PC-3 (cell line): ENCODE results near the gene SYCN.

Experiments used
- EZH2 ChIP-seq: fragments of 300-600 bp; sonication (generic); IDR thresholded peaks from one replicate; pipeline ENCODE4 v1.6.1; 2017; ENCODE audit warnings: antibody characterized with exemption, mild to moderate bottlenecking, low read length; ENCODE audit not compliant: unreplicated experiment
- TF ChIP-seq, protein P1 (sequence below): fragments of 300-600 bp; sonication (generic); conservative IDR thresholded peaks from 2 replicates; pipeline ENCODE4 v1.5.1; 2017; ENCODE audit warnings: antibody characterized with exemption, low read depth, mild to moderate bottlenecking, low read length

DNA sequence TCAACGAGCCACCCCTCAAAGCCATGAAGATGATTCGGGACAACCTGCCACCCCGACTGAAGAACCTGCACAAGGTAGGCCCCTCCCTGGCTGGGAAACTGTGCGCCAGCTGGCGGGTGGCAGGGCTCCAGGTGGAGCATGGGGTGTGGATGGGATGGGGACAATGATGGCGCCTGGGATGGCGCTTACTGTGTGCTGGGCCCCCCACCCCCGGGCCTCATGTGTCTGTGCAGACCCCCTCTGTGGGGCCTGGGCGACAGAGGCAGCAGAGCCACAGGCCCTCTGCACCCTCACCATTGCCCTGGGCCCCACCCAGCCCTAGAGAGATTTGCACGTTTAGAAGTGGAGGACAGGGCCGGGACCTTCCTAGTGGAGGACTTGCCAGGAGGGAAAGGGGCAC lies 26.3 kb downstream of the SYCN start:
- no peak for TF ChIP-seq EZH2
- TF ChIP-seq, protein P1, sequence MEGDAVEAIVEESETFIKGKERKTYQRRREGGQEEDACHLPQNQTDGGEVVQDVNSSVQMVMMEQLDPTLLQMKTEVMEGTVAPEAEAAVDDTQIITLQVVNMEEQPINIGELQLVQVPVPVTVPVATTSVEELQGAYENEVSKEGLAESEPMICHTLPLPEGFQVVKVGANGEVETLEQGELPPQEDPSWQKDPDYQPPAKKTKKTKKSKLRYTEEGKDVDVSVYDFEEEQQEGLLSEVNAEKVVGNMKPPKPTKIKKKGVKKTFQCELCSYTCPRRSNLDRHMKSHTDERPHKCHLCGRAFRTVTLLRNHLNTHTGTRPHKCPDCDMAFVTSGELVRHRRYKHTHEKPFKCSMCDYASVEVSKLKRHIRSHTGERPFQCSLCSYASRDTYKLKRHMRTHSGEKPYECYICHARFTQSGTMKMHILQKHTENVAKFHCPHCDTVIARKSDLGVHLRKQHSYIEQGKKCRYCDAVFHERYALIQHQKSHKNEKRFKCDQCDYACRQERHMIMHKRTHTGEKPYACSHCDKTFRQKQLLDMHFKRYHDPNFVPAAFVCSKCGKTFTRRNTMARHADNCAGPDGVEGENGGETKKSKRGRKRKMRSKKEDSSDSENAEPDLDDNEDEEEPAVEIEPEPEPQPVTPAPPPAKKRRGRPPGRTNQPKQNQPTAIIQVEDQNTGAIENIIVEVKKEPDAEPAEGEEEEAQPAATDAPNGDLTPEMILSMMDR = no peak
